Measurements from ENCODE around the gene SH3RF3. TPM values are rescaled to one million over a fixed set of nuclear protein-coding genes. Genes with fewer than 3 reads are reported as not detected.

SH3RF3 gene
- total and polyA plus RNA-seq, 2 of the 13 experiments (the other 11 are each of a cell fraction or from before 2014, with no cell fraction given): 0.04 TPM; not detected in 1

GRCh38 chr2:109137616-109138015 lies 8.6 kb downstream of the SH3RF3 start (continued):
- TF ChIP-seq AHDC1 (CRISPR knock-in tag; IDR thresholded peaks at IDR 0.05; ENCODE audit: borderline replicate concordance): no peak
- TF ChIP-seq ZNF296 (CRISPR knock-in tag; conservative IDR thresholded peaks at IDR 0.05): no peak
- no peak for TF ChIP-seq DZIP1 (CRISPR knock-in tag; IDR thresholded peaks at IDR 0.05)
- no peak for TF ChIP-seq HNF1A (IDR thresholded peaks at IDR 0.05; ENCODE audit: low read depth)
- no peak for TF ChIP-seq HNF1A (CRISPR knock-in tag; IDR thresholded peaks at IDR 0.05; ENCODE audit: borderline replicate concordance)
- no peak for TF ChIP-seq NRL (CRISPR knock-in tag; IDR thresholded peaks at IDR 0.05; ENCODE audit: borderline replicate concordance)
- no peak for TF ChIP-seq ZNF562 (CRISPR knock-in tag; IDR thresholded peaks at IDR 0.05; ENCODE audit: borderline replicate concordance)
- no peak for TF ChIP-seq LRRFIP1 (CRISPR knock-in tag; conservative IDR thresholded peaks at IDR 0.05)
- TF ChIP-seq ZNF800 (CRISPR knock-in tag; IDR thresholded peaks at IDR 0.05): no peak
- no peak for TF ChIP-seq NR0B2 (CRISPR knock-in tag; IDR thresholded peaks at IDR 0.05)
